Skeletal muscle satellite cell (primary cell): ENCODE measurements around the gene NUP214.
"Not testable (repeated sequence)": the region's sequence is repeated elsewhere in the genome, so short reads cannot be mapped to it uniquely, and the experiment has no call there.

Source experiments
- H3K27me3 ChIP-seq: 2 replicates; pipeline ENCODE4 v1.7.0; 2013; ENCODE audit warnings: low read length; ENCODE audit not compliant: control insufficient read depth, insufficient read depth
- H3K36me3 ChIP-seq: 2 replicates; pipeline ENCODE4 v1.7.0; 2013; ENCODE audit warnings: mild to moderate bottlenecking, control low read depth, low read length; ENCODE audit not compliant: insufficient read depth
- H3K4me1 ChIP-seq: 2 replicates; pipeline ENCODE4 v1.7.0; 2013; ENCODE audit warnings: low read length; ENCODE audit not compliant: control insufficient read depth, insufficient read depth
- H3K4me2 ChIP-seq: 2 replicates; pipeline ENCODE4 v1.7.0; 2013; ENCODE audit warnings: mild to moderate bottlenecking, low read length
- H3K4me3 ChIP-seq: 2 replicates; pipeline ENCODE4 v1.7.0; 2013; ENCODE audit warnings: low read length
- H3K9ac ChIP-seq: 2 replicates; pipeline ENCODE4 v1.7.0; 2013; ENCODE audit warnings: mild to moderate bottlenecking, low read depth, low read length, moderate library complexity
- H3K9me3 ChIP-seq: replicated peaks from 2 replicates; pipeline ENCODE4 v1.7.0; 2013; ENCODE audit warnings: mild to moderate bottlenecking, control low read depth, low read length

Gene NUP214

DNA sequence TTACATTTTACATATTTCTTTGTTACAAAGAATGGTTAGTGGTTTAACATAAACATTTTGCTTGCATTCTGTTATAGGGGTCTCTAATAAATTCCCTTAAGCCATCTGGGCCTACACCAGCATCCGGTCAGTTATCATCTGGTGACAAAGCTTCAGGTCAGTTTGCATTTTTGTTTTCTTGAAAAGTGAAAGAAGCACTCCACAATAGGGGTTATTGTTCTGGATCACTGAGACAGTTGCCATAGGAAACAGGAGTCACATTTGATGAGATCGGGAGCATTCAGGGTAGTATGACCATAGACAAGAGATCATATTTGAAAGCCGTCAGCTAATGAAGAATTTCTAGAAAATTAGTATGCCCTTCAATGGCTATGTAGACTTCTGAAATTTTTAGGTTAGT, 63.6 kb downstream of the NUP214 start:
- Histone ChIP-seq H3K27me3 (no peaks in the 10 kb centered on the region), H3K36me3 (peaks cover 57% of the 10 kb centered on the region), H3K9me3 (no peaks in the 10 kb centered on the region)

DNA sequence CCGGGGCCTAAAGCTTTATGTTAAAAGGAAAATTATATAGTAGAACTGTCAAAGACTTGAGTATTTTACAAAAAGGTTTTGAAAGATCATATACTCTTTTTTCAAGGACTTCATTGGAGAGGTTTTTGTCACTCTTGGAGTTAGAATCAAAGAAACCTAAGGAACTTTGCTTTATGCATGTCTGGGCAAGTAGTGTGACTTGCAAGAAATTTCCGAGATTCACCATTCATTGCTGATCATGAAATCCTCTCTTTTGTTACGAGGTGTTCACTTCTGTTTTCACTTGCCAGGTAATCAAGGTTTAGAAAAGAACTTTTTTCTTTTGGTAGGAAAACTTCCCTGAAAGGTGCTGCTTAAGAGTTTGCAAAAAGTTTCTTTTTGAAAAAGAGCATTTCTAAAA, 64.8 kb downstream of the NUP214 start:
- Histone ChIP-seq H3K9me3 (no peaks in the 10 kb centered on the region), H3K36me3 (peaks cover 66% of the 10 kb centered on the region), H3K27me3 (no peaks in the 10 kb centered on the region), H3K4me2 (no peak overlapping the region), H3K4me3 (no peak overlapping the region), H3K4me1 (no peaks in the 10 kb centered on the region), H3K9ac (no peak overlapping the region)

More for the DNA sequence above, 63.6 kb downstream of the NUP214 start:
- no peak overlapping the region for H3K4me2 ChIP-seq
- no peak overlapping the region for H3K9ac ChIP-seq
- no peak overlapping the region for H3K4me3 ChIP-seq
- no peaks in the 10 kb centered on the region for H3K4me1 ChIP-seq

DNA sequence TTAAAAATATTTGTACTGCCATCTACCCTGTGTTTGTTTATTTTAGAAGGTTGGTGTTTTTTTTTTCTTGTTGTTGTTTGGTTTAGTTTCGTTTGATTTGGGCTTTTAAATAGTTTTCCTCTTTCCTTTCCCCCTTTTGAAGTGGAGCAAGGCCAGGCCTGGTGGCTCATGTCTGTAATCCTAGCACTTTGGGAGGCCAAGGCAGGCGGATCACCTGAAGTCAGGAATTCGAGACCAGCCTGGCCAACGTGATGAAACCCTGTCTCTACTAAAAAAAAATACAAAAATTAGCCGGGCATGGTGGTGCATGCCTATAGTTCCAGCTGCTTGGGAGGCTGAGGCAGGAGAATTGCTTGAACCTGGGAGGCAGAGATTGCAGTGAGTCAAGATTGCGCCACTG, 65.6 kb downstream of the NUP214 start:
- H3K4me3 ChIP-seq, H3K9ac ChIP-seq, H3K4me2 ChIP-seq, H3K27me3 ChIP-seq, H3K9me3 ChIP-seq, H3K4me1 ChIP-seq: not testable (repeated sequence)
- peaks cover 64% of the 10 kb centered on the region for H3K36me3 ChIP-seq

DNA sequence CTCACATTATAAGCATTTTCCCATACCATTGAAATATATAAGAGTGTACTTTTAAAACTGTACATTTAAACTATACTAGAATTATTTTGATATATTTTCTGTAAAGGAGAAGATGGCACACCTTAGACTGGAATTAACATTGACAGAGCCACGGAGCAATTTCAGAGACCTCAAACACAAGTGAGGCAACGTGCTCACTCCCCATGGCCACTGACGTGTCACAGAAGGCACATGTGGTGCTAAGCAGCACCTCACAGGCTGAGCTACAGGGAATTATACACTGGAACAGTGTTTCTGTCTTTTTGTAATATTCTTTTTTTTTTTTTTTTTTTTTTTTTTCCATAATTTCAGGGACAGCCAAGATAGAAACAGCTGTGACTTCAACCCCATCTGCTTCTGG, 66.5 kb downstream of the NUP214 start:
- Histone ChIP-seq H3K36me3 (peaks cover 64% of the 10 kb centered on the region), H3K4me1 (no peaks in the 10 kb centered on the region), H3K9ac (no peak overlapping the region), H3K4me2 (no peak overlapping the region), H3K9me3 (no peaks in the 10 kb centered on the region), H3K27me3 (no peaks in the 10 kb centered on the region), H3K4me3 (no peak overlapping the region)

DNA sequence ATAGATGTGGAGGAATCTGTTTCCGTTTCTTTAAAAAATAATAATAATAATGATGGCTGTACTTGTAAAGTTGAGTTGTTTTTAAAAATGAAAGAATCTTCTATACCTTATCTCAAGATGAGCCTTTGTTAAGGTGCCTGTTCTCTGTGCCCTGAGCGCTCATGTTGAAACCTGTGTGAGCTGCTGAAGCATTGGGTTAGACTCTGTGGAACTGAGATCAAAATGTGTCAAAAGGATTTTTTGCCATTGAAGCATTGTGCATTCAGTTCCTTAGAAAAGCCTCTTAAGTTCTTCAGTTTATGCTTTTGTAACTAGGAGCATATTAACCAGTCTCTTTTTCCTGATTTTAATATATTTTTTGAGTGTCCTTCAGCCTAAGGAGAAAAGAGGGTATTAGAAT, 67.7 kb downstream of the NUP214 start:
- Histone ChIP-seq H3K4me3 (no peak overlapping the region), H3K9ac (no peak overlapping the region), H3K27me3 (no peaks in the 10 kb centered on the region), H3K4me1 (no peaks in the 10 kb centered on the region), H3K36me3 (peaks cover 69% of the 10 kb centered on the region), H3K4me2 (no peak overlapping the region), H3K9me3 (no peaks in the 10 kb centered on the region)

DNA sequence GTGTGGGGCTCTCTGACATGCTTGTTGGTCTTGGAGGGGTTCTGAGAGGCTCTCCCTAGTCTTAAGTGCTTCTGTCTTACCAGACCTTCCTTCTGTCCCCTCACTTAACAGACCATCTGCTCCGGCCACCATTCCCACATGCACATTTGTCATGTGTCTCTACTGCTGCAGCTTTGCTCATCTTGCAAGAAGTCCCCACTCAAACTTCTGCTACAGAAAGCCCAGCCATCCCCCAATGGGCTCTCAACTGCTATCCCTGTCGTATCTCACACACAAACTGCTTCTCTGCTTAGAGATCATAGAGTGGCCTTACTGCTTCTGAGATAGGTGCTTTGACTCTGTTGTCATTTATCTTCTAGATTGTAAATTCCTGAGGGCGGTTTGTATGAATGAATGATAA, 69.4 kb downstream of the NUP214 start:
- Histone ChIP-seq H3K36me3 (peaks cover 75% of the 10 kb centered on the region), H3K4me2 (no peak overlapping the region), H3K4me3 (no peak overlapping the region), H3K27me3 (no peaks in the 10 kb centered on the region), H3K9ac (no peak overlapping the region), H3K9me3 (no peaks in the 10 kb centered on the region), H3K4me1 (no peaks in the 10 kb centered on the region)

DNA sequence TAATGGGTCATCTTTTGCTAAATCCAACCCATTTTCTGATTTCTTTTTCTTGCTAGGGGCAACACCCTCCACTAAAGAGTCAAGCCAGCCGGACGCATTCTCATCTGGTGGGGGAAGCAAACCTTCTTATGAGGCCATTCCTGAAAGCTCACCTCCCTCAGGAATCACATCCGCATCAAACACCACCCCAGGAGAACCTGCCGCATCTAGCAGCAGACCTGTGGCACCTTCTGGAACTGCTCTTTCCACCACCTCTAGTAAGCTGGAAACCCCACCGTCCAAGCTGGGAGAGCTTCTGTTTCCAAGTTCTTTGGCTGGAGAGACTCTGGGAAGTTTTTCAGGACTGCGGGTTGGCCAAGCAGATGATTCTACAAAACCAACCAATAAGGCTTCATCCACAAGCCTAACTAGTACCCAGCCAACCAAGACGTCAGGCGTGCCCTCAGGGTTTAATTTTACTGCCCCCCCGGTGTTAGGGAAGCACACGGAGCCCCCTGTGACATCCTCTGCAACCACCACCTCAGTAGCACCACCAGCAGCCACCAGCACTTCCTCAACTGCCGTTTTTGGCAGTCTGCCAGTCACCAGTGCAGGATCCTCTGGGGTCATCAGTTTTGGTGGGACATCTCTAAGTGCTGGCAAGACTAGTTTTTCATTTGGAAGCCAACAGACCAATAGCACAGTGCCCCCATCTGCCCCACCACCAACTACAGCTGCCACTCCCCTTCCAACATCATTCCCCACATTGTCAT, 72.0 kb downstream of the NUP214 start:
- Histone ChIP-seq H3K4me2 (no peak overlapping the region), H3K4me3 (no peak overlapping the region), H3K4me1 (no peaks in the 10 kb centered on the region), H3K36me3 (peaks cover 68% of the 10 kb centered on the region), H3K9ac (no peak overlapping the region), H3K27me3 (no peaks in the 10 kb centered on the region), H3K9me3 (no peaks in the 10 kb centered on the region)

DNA sequence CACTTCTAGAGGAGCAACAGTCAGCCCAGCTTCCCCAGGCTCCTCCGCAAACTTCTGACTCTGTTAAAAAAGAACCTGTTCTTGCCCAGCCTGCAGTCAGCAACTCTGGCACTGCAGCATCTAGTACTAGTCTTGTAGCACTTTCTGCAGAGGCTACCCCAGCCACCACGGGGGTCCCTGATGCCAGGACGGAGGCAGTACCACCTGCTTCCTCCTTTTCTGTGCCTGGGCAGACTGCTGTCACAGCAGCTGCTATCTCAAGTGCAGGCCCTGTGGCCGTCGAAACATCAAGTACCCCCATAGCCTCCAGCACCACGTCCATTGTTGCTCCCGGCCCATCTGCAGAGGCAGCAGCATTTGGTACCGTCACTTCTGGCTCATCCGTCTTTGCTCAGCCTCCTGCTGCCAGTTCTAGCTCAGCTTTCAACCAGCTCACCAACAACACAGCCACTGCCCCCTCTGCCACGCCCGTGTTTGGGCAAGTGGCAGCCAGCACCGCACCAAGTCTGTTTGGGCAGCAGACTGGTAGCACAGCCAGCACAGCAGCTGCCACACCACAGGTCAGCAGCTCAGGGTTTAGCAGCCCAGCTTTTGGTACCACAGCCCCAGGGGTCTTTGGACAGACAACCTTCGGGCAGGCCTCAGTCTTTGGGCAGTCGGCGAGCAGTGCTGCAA, 72.8 kb downstream of the NUP214 start:
- Histone ChIP-seq H3K4me3 (no peak overlapping the region), H3K4me1 (no peaks in the 10 kb centered on the region), H3K9ac (no peak overlapping the region), H3K4me2 (no peak overlapping the region), H3K27me3 (no peaks in the 10 kb centered on the region), H3K36me3 (peaks cover 63% of the 10 kb centered on the region), H3K9me3 (no peaks in the 10 kb centered on the region)

DNA sequence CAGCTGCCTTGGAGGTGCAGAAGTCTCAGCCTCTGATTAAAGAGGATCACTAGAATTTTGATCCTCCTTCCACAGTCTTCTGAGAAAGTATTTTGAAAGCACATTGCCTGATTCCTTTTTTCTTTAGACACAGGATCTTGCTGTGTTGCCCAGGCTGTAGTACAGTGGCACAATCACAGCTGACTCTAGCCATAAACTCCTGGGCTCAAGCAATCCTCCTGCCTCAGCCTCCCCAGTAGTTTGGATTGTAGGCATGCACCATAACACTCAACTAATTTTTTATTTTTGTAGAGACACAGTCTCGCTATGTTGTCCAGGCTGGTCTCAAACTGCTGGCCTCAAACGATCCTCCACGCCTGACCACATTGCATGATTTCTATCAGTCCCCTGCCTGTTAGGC, 76.5 kb downstream of the NUP214 start:
- Histone ChIP-seq H3K4me2 (no peak overlapping the region), H3K4me3 (no peak overlapping the region), H3K36me3 (peaks cover 57% of the 10 kb centered on the region), H3K9ac (no peak overlapping the region), H3K9me3 (no peaks in the 10 kb centered on the region), H3K4me1 (no peaks in the 10 kb centered on the region), H3K27me3 (no peaks in the 10 kb centered on the region)

DNA sequence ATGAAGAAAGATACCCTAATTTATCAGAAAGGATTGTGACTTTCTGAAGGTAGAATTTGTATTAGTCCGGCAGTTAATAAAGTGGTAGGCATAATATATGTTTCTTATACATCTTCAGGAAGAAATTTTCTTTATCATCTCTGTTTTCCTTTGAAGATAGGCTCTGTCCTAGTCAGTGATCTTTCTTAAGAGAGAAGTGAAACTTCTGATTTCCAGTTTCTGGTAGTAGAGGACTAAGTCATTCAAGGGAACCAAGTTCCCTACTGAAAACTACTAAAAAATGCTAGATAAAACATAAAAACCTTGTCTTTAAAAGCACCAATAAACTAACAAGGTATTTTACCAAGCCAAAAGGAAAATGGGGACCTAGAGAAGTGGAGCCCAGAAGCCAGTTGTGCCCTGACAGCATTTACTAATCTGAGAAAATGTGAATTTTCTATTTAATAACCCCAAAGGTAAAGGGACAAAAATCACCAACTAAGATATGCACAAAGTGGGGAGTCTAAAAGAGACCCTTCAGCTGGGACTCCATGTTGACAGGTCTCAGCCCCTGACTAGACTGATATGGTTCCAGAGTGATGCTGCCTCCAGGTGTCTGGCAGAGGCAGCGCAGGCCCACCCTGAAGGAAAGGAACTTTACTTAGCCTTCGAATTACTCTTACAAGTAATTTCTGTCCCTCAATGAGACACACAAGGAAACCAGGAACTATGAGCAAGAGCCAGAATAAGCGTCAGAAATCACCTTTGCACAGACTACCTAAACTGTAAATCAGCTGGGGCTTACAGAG, 78.2 kb downstream of the NUP214 start:
- no peak overlapping the region for H3K9ac ChIP-seq
- no peaks in the 10 kb centered on the region for H3K9me3 ChIP-seq
- peaks cover 51% of the 10 kb centered on the region for H3K36me3 ChIP-seq
- H3K4me2 ChIP-seq, result no peak overlapping the region
- no peaks in the 10 kb centered on the region for H3K27me3 ChIP-seq
- no peak overlapping the region for H3K4me3 ChIP-seq
- H3K4me1 ChIP-seq, result no peaks in the 10 kb centered on the region

DNA sequence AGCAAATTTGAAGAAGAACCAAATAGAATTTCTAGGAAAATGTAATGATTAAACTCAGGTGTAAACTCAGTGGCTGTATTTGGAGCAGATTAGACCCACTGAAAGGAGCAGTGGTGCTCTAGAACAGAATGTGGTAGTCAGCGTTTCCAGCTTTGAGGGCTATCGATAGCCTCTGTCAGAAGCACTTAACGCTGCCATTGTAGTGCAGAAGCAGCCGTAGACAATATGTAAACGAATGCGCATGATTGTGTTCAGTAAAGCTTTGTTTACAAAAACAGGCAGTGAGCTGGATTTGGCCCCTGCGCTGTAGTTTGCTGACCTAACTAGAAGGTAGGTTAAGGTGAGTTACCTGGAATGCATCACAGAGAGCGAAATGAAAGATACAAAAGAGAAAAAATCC, 78.9 kb downstream of the NUP214 start:
- Histone ChIP-seq H3K9me3 (no peaks in the 10 kb centered on the region), H3K4me2 (no peak overlapping the region), H3K36me3 (peaks cover 45% of the 10 kb centered on the region), H3K4me3 (no peak overlapping the region), H3K27me3 (no peaks in the 10 kb centered on the region), H3K4me1 (no peaks in the 10 kb centered on the region), H3K9ac (no peak overlapping the region)
